Measurements from ENCODE around the gene MAP3K20. TPM values are rescaled to one million over a fixed set of nuclear protein-coding genes. Genes with fewer than 3 reads are reported as not detected.
"Not testable (repeated sequence)": the region's sequence is repeated elsewhere in the genome, so short reads cannot be mapped to it uniquely, and the experiment has no call there.

Gene MAP3K20
- total RNA-seq, 2 experiments from 2014 or later: 11.4 to 16.1 TPM

- H3K4me3 Mint-ChIP-seq: no peak overlapping the region
- peaks cover 7% of the 10 kb centered on the region for H3K27me3 Mint-ChIP-seq
- H3K27ac Mint-ChIP-seq: no peak overlapping the region
- H3K9me3 Mint-ChIP-seq (ENCODE audit: low read depth): no peaks in the 10 kb centered on the region
- CTCF ChIA-PET: no interaction called here
- DNase-seq: no peak
- H3K36me3 Mint-ChIP-seq: peaks cover 1% of the 10 kb centered on the region
- H3K4me1 Mint-ChIP-seq: peaks cover 9% of the 10 kb centered on the region
- no peak for ATAC-seq
Measured at GRCh38 chr2:173104156-173104555, 28.5 kb downstream of the MAP3K20 start.

GRCh38 chr2:173106959-173107628, 31.4 kb downstream of the MAP3K20 start:
- Mint-ChIP-seq H3K27me3 (peaks cover 10% of the 10 kb centered on the region), H3K4me1 (peaks cover 1% of the 10 kb centered on the region), H3K4me3 (no peak overlapping the region), H3K36me3 (peaks cover 3% of the 10 kb centered on the region), H3K27ac (no peak overlapping the region), H3K9me3 (ENCODE audit: low read depth) (peaks cover 2% of the 10 kb centered on the region)
- CTCF ChIA-PET: interaction anchor here (0.6 kb wide), 1 partner anchor 103 kb away, joined by 4 read pairs; no protein-coding TSS in a partner anchor
- DNase-seq (no peak), ATAC-seq (no peak)

GRCh38 chr2:173107629-173108022, 32.0 kb downstream of the MAP3K20 start:
- CTCF ChIA-PET: no interaction called here
- peaks cover 3% of the 10 kb centered on the region for H3K36me3 Mint-ChIP-seq
- peaks cover 15% of the 10 kb centered on the region for H3K27me3 Mint-ChIP-seq
- no peak overlapping the region for H3K27ac Mint-ChIP-seq
- peaks cover 1% of the 10 kb centered on the region for H3K4me1 Mint-ChIP-seq
- H3K4me3 Mint-ChIP-seq: no peak overlapping the region
- DNase-seq (no peak), ATAC-seq (no peak)
- H3K9me3 Mint-ChIP-seq (ENCODE audit: low read depth): peaks cover 2% of the 10 kb centered on the region

GRCh38 chr2:173109253-173110188, 33.9 kb downstream of the MAP3K20 start:
- peaks cover 33% of the 10 kb centered on the region for H3K27me3 Mint-ChIP-seq
- DNase-seq: no peak
- no peak for ATAC-seq
- no peak overlapping the region for H3K27ac Mint-ChIP-seq
- peaks cover 6% of the 10 kb centered on the region for H3K9me3 Mint-ChIP-seq (ENCODE audit: low read depth)
- H3K36me3 Mint-ChIP-seq: peaks cover 4% of the 10 kb centered on the region
- H3K4me1 Mint-ChIP-seq: peaks cover 2% of the 10 kb centered on the region
- H3K4me3 Mint-ChIP-seq: no peak overlapping the region
- CTCF ChIA-PET: no interaction called here

GRCh38 chr2:173117678-173118077, 42.0 kb downstream of the MAP3K20 start:
- DNase-seq (no peak), ATAC-seq (no peak)
- Mint-ChIP-seq H3K9me3 (ENCODE audit: low read depth) (peaks cover 6% of the 10 kb centered on the region), H3K4me3 (no peak overlapping the region), H3K27ac (no peak overlapping the region), H3K27me3 (peaks cover 23% of the 10 kb centered on the region), H3K4me1 (peaks cover 4% of the 10 kb centered on the region), H3K36me3 (peaks cover 5% of the 10 kb centered on the region)
- CTCF ChIA-PET: no interaction called here

GRCh38 chr2:173118395-173118794, 42.7 kb downstream of the MAP3K20 start:
- DNase-seq: no peak
- Mint-ChIP-seq H3K4me1 (peaks cover 2% of the 10 kb centered on the region), H3K27me3 (peaks cover 16% of the 10 kb centered on the region), H3K4me3 (no peak overlapping the region), H3K9me3 (ENCODE audit: low read depth) (peaks cover 2% of the 10 kb centered on the region), H3K36me3 (peaks cover 4% of the 10 kb centered on the region), H3K27ac (no peak overlapping the region)
- CTCF ChIA-PET: no interaction called here
- no peak for ATAC-seq

- H3K27me3 Mint-ChIP-seq: peaks cover 10% of the 10 kb centered on the region
- peaks cover 5% of the 10 kb centered on the region for H3K36me3 Mint-ChIP-seq
- CTCF ChIA-PET: no interaction called here
- DNase-seq (no peak), ATAC-seq (no peak)
- H3K4me1 Mint-ChIP-seq: peaks cover 2% of the 10 kb centered on the region
- peaks cover 2% of the 10 kb centered on the region for H3K9me3 Mint-ChIP-seq (ENCODE audit: low read depth)
- H3K4me3 Mint-ChIP-seq: no peak overlapping the region
- no peak overlapping the region for H3K27ac Mint-ChIP-seq
Measured at GRCh38 chr2:173119069-173119807, 43.6 kb downstream of the MAP3K20 start.

- DNase-seq (no peak), ATAC-seq (no peak)
- Mint-ChIP-seq H3K4me1 (peaks cover 2% of the 10 kb centered on the region), H3K9me3 (ENCODE audit: low read depth) (peaks cover 2% of the 10 kb centered on the region), H3K27ac (no peak overlapping the region), H3K27me3 (peaks cover 5% of the 10 kb centered on the region), H3K36me3 (peaks cover 5% of the 10 kb centered on the region), H3K4me3 (no peak overlapping the region)
- CTCF ChIA-PET: no interaction called here
Measured at GRCh38 chr2:173119944-173120343, 44.3 kb downstream of the MAP3K20 start.

- no peak overlapping the region for H3K27ac Mint-ChIP-seq
- H3K4me3 Mint-ChIP-seq: no peak overlapping the region
- H3K36me3 Mint-ChIP-seq: peaks cover 11% of the 10 kb centered on the region
- DNase-seq (no peak), ATAC-seq (no peak)
- CTCF ChIA-PET: interaction anchor here (1.4 kb wide), 1 partner anchor 87 kb away, joined by 4 read pairs; no protein-coding TSS in a partner anchor
- no peaks in the 10 kb centered on the region for H3K9me3 Mint-ChIP-seq (ENCODE audit: low read depth)
- H3K27me3 Mint-ChIP-seq: peaks cover 10% of the 10 kb centered on the region
- peaks cover 7% of the 10 kb centered on the region for H3K4me1 Mint-ChIP-seq
Measured at GRCh38 chr2:173122936-173123335, 47.3 kb downstream of the MAP3K20 start.

GRCh38 chr2:173124441-173124840, 48.8 kb downstream of the MAP3K20 start:
- CTCF ChIA-PET: interaction anchor here (1.2 to 1.4 kb wide), 2 partner anchors 31 to 86 kb away, joined by 4 read pairs; no protein-coding TSS in a partner anchor
- DNase-seq: no peak
- no peak for ATAC-seq
- peaks cover 12% of the 10 kb centered on the region for H3K36me3 Mint-ChIP-seq
- no peak overlapping the region for H3K27ac Mint-ChIP-seq
- H3K4me3 Mint-ChIP-seq: no peak overlapping the region
- H3K9me3 Mint-ChIP-seq (ENCODE audit: low read depth): no peaks in the 10 kb centered on the region
- H3K27me3 Mint-ChIP-seq: peaks cover 13% of the 10 kb centered on the region
- peaks cover 5% of the 10 kb centered on the region for H3K4me1 Mint-ChIP-seq

- no peak for DNase-seq
- Mint-ChIP-seq H3K27me3 (peaks cover 31% of the 10 kb centered on the region), H3K36me3 (peaks cover 9% of the 10 kb centered on the region), H3K4me1 (peaks cover 10% of the 10 kb centered on the region), H3K27ac (no peak overlapping the region), H3K4me3 (no peak overlapping the region), H3K9me3 (ENCODE audit: low read depth) (no peaks in the 10 kb centered on the region)
- CTCF ChIA-PET: no interaction called here
- ATAC-seq: no peak
Measured at GRCh38 chr2:173126819-173127218, 51.2 kb downstream of the MAP3K20 start.

- DNase-seq; H3K4me3 Mint-ChIP-seq; ATAC-seq; H3K36me3 Mint-ChIP-seq; CTCF ChIA-PET; H3K9me3 Mint-ChIP-seq (ENCODE audit: low read depth); H3K27ac Mint-ChIP-seq: not testable (repeated sequence)
- H3K27me3 Mint-ChIP-seq: peaks cover 38% of the 10 kb centered on the region
- H3K4me1 Mint-ChIP-seq: peaks cover 14% of the 10 kb centered on the region
Measured at GRCh38 chr2:173128132-173128531, 52.5 kb downstream of the MAP3K20 start.
